ENCODE data around the gene ABCA5. TPM values are rescaled to one million over a fixed set of nuclear protein-coding genes. Genes with fewer than 3 reads are reported as not detected.

ABCA5 gene
- total RNA-seq, 2 donors from 2014 or later, result 38.6 to 47.6 TPM

Other genes starting within 250 kb of the ABCA5 start
- under 1 TPM; 0.89 to 0.99 TPM for gene ABCA6, start 185.2 kb downstream of the ABCA5 start, total RNA-seq
- 1 to 10 TPM; 1.2 to 2.6 TPM for gene ABCA10, start 98.3 kb downstream of the ABCA5 start, total RNA-seq
- 10 to 100 TPM; 16.3 to 21.2 TPM for gene MAP2K6, start 87.6 kb upstream of the ABCA5 start, total RNA-seq

Data from T-helper 17 cell (primary cell).